Mesendoderm (in vitro differentiated cells): ENCODE measurements around the gene C1QTNF1.

Experiments used
- DNase-seq: peaks from one replicate; pipeline ENCODE4 v3.0.0; 2013
- H2AK5ac ChIP-seq: 2 replicates; pipeline ENCODE4 v1.6.1; 2013; ENCODE audit warnings: low read length, inconsistent platforms
- H2BK120ac ChIP-seq: 2 replicates; pipeline ENCODE4 v1.6.1; 2013; ENCODE audit warnings: low read depth, mild to moderate bottlenecking, low read length, moderate library complexity, mixed read lengths
- H2BK15ac ChIP-seq: replicated peaks from 2 replicates; pipeline ENCODE4 v1.6.1; 2013; ENCODE audit warnings: low read depth, mild to moderate bottlenecking, moderate library complexity
- H2BK5ac ChIP-seq: 2 replicates; pipeline ENCODE4 v1.6.1; 2013; ENCODE audit warnings: low read length, inconsistent platforms
- H3K18ac ChIP-seq: 2 replicates; pipeline ENCODE4 v1.6.1; 2013; ENCODE audit warnings: mild to moderate bottlenecking, low read length, mixed read lengths
- H3K23ac ChIP-seq: one replicate; pipeline ENCODE4 v1.6.1; 2013; ENCODE audit warnings: low read length
- H3K27ac ChIP-seq: 2 replicates; pipeline ENCODE4 v1.5.1; 2013; ENCODE audit warnings: low read depth, mild to moderate bottlenecking, inconsistent platforms, low read length, moderate library complexity
- H3K27me3 ChIP-seq: 2 replicates; pipeline ENCODE4 v1.6.1; 2013; ENCODE audit warnings: low read length, control low read depth, mild to moderate bottlenecking, inconsistent platforms; ENCODE audit not compliant: insufficient read depth, poor library complexity
- H3K36me3 ChIP-seq: 2 replicates; pipeline ENCODE4 v1.6.1; 2013; ENCODE audit warnings: low read length, inconsistent platforms; ENCODE audit not compliant: control insufficient read depth, insufficient read depth
- H3K4ac ChIP-seq: one replicate; pipeline ENCODE4 v1.6.1; 2013; ENCODE audit warnings: low read depth, mild to moderate bottlenecking, low read length, moderate library complexity
- H3K4me1 ChIP-seq: 2 replicates; pipeline ENCODE4 v1.6.1; 2013; ENCODE audit warnings: low read depth, low read length, inconsistent platforms; ENCODE audit not compliant: control insufficient read depth
- H3K4me2 ChIP-seq: 2 replicates; pipeline ENCODE4 v1.6.1; 2013; ENCODE audit warnings: low read length
- H3K4me3 ChIP-seq: 2 replicates; pipeline ENCODE4 v1.5.1; 2013; ENCODE audit warnings: mild to moderate bottlenecking, low read length
- H3K56ac ChIP-seq: one replicate; pipeline ENCODE4 v1.6.1; 2013; ENCODE audit warnings: low read length
- H3K79me1 ChIP-seq: 2 replicates; pipeline ENCODE4 v1.6.1; 2013; ENCODE audit warnings: low read length, inconsistent platforms
- H3K79me2 ChIP-seq: 2 replicates; pipeline ENCODE4 v1.6.1; 2013; ENCODE audit warnings: mild to moderate bottlenecking, low read length; ENCODE audit not compliant: control insufficient read depth, insufficient read depth
- H3K9ac ChIP-seq: 2 replicates; pipeline ENCODE4 v1.6.1; 2013; ENCODE audit warnings: low read length, inconsistent platforms
- H4K5ac ChIP-seq: one replicate; pipeline ENCODE4 v1.6.1; 2013; ENCODE audit warnings: low read length
- H4K8ac ChIP-seq: one replicate; pipeline ENCODE4 v1.6.1; 2013; ENCODE audit warnings: low read depth, mild to moderate bottlenecking, control low read depth, low read length, moderate library complexity
- WGBS: extraction: QIAGEN DNeasy Blood & Tissue Kit; methylation state at CpG from one replicate; pipeline ENCODE4 v1.1.7; 2013; ENCODE audit warnings: low lambda C conversion rate, missing lambda C conversion rate; ENCODE audit not compliant: insufficient coverage; ENCODE audit errors: extremely low coverage; 5-methylcytosine and 5-hydroxymethylcytosine counted together

Gene C1QTNF1

DNA sequence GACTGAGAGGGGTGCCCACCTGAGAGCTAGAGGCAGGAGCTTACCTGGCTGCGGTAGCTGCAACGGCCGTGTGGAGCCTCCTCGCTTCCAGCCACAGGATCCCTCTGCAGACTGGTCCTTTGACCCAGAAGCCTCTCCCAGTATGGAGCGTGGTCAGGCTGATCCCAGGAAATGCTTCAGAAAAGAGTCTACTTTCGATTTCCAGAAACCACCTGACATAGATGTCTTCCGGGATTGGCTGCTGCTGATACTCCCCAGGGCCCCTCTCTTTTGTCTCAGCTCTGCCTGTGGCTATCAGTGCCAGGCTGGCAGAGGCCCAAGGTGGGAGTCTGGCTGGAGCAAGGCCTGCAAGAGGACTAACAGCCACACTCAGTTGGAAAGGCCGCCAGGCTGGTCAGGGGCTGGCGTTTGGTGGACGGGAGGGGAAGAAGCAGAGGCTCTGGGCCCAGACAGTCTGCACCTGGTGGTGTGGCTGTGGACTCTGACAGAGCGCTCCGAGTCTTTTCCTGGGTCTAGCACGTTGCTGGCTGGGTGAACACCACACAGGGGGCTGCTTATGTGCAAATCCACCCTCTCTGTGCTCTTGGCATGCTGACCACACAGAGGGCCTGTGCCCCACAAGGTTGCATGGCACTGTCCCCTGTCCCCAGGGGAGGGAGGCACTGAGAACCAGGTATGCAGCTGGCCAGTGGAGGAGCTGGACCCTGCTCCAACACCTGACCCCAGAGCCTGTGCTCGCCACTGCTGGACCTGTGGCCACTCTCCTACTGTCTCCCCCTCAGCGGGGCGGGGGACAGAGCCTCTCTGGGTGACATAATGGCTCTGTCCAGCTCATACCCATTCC lies 44.0 kb upstream of the C1QTNF1 start, which contains the start of gene LGALS3BP:
Gene LGALS3BP, minus strand, starts transcription at position 144 of the 844 bp plus-strand sequence. CDS start 2,732 bp downstream, outside the sequence.
- Histone ChIP-seq H3K79me2 (no peaks in the 10 kb centered on the region), H3K23ac (no peak within 1 kb of the TSS), H3K79me1 (no peaks in the 10 kb centered on the region), H2AK5ac (no peak within 1 kb of the TSS), H3K27me3 (no peaks in the 10 kb centered on the region), H3K9ac (peak within 1 kb of the TSS; percentile 32), H3K27ac (no peak within 1 kb of the TSS), H3K36me3 (no peaks in the 10 kb centered on the region), H3K56ac (peak within 1 kb of the TSS; percentile 80), H3K4me3 (no peak within 1 kb of the TSS), H3K4ac (no peak within 1 kb of the TSS), H3K18ac (no peak within 1 kb of the TSS), H2BK15ac (no peak within 1 kb of the TSS), H4K5ac (no peak within 1 kb of the TSS), H2BK120ac (no peak within 1 kb of the TSS), H4K8ac (no peak within 1 kb of the TSS), H3K4me2 (no peak within 1 kb of the TSS), H3K4me1 (peaks cover 2% of the 10 kb centered on the region), H2BK5ac (no peak within 1 kb of the TSS)
- no CpG with 5 or more reads among the region's 16 CpGs for WGBS
- DNase-seq = peak; percentile 70

DNA sequence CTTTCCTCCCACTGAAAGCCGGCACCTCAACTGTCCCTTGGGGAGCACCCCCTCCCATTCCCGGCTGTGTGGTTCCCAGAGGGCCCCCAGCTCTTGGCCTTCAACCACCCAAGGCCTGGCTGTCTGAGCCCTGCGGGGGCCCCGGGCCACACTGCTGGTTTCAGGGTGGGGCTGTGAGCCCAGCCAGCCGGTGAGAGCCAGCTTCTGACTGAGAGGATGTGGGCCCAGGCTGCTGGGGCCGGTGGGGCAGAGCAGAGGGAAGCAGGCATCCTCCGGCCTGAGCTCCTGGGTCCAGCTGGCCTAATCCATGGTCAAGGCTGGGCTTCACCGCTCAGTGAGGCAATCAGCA lies 43.4 kb upstream of the C1QTNF1 start:
- no peak overlapping the region for H3K18ac ChIP-seq
- no CpG with 5 or more reads among the region's 8 CpGs for WGBS

DNA sequence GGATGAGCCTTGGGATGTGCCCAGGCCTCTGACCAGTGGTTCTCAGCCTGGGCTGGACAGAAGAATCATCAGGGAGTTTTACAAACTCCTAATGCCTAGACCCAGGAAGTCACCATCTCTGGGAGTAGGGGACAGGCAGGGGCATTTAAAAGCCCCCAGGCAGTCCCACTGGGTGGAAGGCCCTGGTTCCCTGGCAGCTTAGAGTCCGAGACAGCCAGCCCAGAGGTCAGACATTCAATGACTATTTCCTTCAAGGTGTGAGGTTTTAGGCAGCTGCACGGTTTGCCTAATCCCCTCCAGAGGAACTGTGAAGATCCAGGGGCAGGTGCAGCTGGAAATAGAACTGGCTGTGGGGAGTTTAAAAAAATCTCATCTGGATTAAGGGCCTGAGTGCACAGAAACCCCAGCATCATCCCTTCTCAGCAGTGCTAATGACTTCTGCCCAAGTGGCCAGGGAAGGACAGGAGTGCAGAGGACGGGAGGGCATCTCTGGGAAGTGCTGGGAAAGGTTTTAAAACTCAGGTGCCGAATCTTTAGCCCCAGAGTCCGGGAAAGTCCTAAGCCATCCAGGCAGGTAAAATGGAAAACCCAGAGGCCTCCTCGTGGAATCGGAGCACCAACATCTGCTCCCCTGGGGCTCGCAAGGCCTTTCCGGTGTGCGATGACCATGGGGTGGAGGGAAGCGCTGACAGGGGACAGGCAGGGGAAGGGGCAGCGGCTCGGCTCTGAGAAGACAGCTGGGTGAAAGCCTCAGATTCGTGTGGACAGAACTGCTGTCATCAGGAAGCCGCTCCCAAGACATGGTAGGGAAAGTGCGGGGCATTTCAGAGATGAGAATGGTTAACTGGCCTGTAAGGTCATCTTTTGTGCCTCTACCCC lies 42.7 kb upstream of the C1QTNF1 start:
- Histone ChIP-seq H2BK120ac (no peak overlapping the region), H4K8ac (no peak overlapping the region), H3K36me3 (no peaks in the 10 kb centered on the region), H3K4me2 (no peak overlapping the region), H3K4me1 (peaks cover 2% of the 10 kb centered on the region), H3K27ac (no peak overlapping the region), H3K4ac (no peak overlapping the region), H2BK15ac (no peak overlapping the region), H3K56ac (no peak overlapping the region), H3K23ac (no peak overlapping the region), H4K5ac (no peak overlapping the region), H3K9ac (no peak overlapping the region), H3K79me1 (no peaks in the 10 kb centered on the region), H2BK5ac (no peak overlapping the region), H3K18ac (no peak overlapping the region), H3K79me2 (no peaks in the 10 kb centered on the region), H3K4me3 (no peak overlapping the region), H2AK5ac (no peak overlapping the region), H3K27me3 (no peaks in the 10 kb centered on the region)
- WGBS = no CpG with 5 or more reads among the region's 16 CpGs
- DNase-seq = no peak

More for the DNA sequence above, 43.4 kb upstream of the C1QTNF1 start:
- no peak overlapping the region for H2AK5ac ChIP-seq
- no peaks in the 10 kb centered on the region for H3K79me1 ChIP-seq
- H4K8ac ChIP-seq = no peak overlapping the region
- H3K36me3 ChIP-seq = no peaks in the 10 kb centered on the region
- no peak overlapping the region for H3K9ac ChIP-seq
- DNase-seq = no peak
- H2BK15ac ChIP-seq = no peak overlapping the region
- no peak overlapping the region for H4K5ac ChIP-seq
- H3K79me2 ChIP-seq = no peaks in the 10 kb centered on the region
- no peak overlapping the region for H3K27ac ChIP-seq
- H3K4ac ChIP-seq = no peak overlapping the region
- H3K4me1 ChIP-seq = peaks cover 2% of the 10 kb centered on the region
- no peaks in the 10 kb centered on the region for H3K27me3 ChIP-seq
- no peak overlapping the region for H3K4me3 ChIP-seq
- no peak overlapping the region for H3K4me2 ChIP-seq
- no peak overlapping the region for H3K23ac ChIP-seq
- no peak overlapping the region for H2BK5ac ChIP-seq
- no peak overlapping the region for H3K56ac ChIP-seq
- no peak overlapping the region for H2BK120ac ChIP-seq

DNA sequence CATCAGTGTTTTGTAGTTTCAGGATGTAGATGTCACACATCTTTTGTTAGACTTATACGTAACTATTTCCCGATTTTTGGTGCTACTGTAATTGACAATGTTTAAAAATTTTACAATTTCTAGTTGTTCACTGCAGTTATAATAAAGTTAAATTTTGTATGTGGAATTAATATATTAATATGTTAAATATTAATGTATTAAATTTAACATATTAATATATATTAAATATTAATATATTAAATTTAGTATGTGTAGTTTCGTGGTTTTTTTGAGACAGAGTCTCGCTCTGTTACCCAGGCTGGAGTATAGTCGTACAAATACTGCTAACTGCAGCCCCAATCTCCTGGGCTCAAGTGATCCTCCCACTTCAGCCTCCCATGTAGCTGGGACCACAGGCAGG lies 38.6 kb upstream of the C1QTNF1 start:
- H3K4ac ChIP-seq = no peak overlapping the region
- no peaks in the 10 kb centered on the region for H3K79me1 ChIP-seq
- no peak overlapping the region for H3K23ac ChIP-seq
- no peak for DNase-seq
- no peak overlapping the region for H2BK120ac ChIP-seq
- no peak overlapping the region for H3K56ac ChIP-seq
- no peak overlapping the region for H3K4me3 ChIP-seq
- H2AK5ac ChIP-seq = no peak overlapping the region
- no peak overlapping the region for H3K4me2 ChIP-seq
- peaks cover 4% of the 10 kb centered on the region for H3K4me1 ChIP-seq
- no peak overlapping the region for H4K5ac ChIP-seq
- H4K8ac ChIP-seq = no peak overlapping the region
- H2BK15ac ChIP-seq = no peak overlapping the region
- no peak overlapping the region for H2BK5ac ChIP-seq
- no peak overlapping the region for H3K27ac ChIP-seq
- H3K79me2 ChIP-seq = no peaks in the 10 kb centered on the region
- no peak overlapping the region for H3K9ac ChIP-seq
- no peaks in the 10 kb centered on the region for H3K36me3 ChIP-seq
- H3K18ac ChIP-seq = no peak overlapping the region
- no CpG with 5 or more reads among the region's 5 CpGs for WGBS
- no peaks in the 10 kb centered on the region for H3K27me3 ChIP-seq

GRCh38 chr17:78986048-78986648 lies 37.8 kb upstream of the C1QTNF1 start:
- DNase-seq = no peak

More at GRCh38 chr17:78986048-78986648, 37.8 kb upstream of the C1QTNF1 start:
- H3K18ac ChIP-seq = no peak overlapping the region
- peak overlapping the region; percentile 62 for H3K56ac ChIP-seq
- no peak overlapping the region for H4K5ac ChIP-seq
- H4K8ac ChIP-seq = no peak overlapping the region
- H3K79me1 ChIP-seq = no peaks in the 10 kb centered on the region
- H3K4me3 ChIP-seq = no peak overlapping the region
- no peak overlapping the region for H3K4me2 ChIP-seq
- no peak overlapping the region for H2BK5ac ChIP-seq
- H3K27me3 ChIP-seq = no peaks in the 10 kb centered on the region
- peak overlapping the region; percentile 67 for H3K27ac ChIP-seq
- no CpG with 5 or more reads among the region's 6 CpGs for WGBS
- H2AK5ac ChIP-seq = no peak overlapping the region
- H3K36me3 ChIP-seq = peaks cover 1% of the 10 kb centered on the region
- peaks cover 4% of the 10 kb centered on the region for H3K4me1 ChIP-seq
- H2BK120ac ChIP-seq = no peak overlapping the region
- no peaks in the 10 kb centered on the region for H3K79me2 ChIP-seq
- H3K23ac ChIP-seq = no peak overlapping the region
- no peak overlapping the region for H3K4ac ChIP-seq
- H2BK15ac ChIP-seq = no peak overlapping the region
- peak overlapping the region; percentile 46 for H3K9ac ChIP-seq
